HG03521 (cell line): ENCODE measurements around the gene RBM20.

ENCODE experiments used
- ATAC-seq: cut with Tn5 transposase; IDR thresholded peaks from one replicate; pipeline ENCODE4 v1.9.1; 2021; ENCODE audit warnings: mild to moderate bottlenecking, moderate library complexity; ENCODE audit not compliant: unreplicated experiment

The RBM20 gene

GRCh38 chr10:110779489-110779888 is 135.4 kb downstream of the RBM20 start:
- no peak for ATAC-seq

- no peak for ATAC-seq
These were observed 136.6 kb downstream of the RBM20 start for GRCh38 chr10:110780704-110781103.

GRCh38 chr10:110781139-110781538 is 137.0 kb downstream of the RBM20 start:
- ATAC-seq, result no peak

- ATAC-seq, result no peak
These were observed 138.5 kb downstream of the RBM20 start for GRCh38 chr10:110782616-110783015.

GRCh38 chr10:110783509-110784107 is 139.5 kb downstream of the RBM20 start:
- no peak for ATAC-seq

GRCh38 chr10:110784198-110784597 is 140.1 kb downstream of the RBM20 start:
- no peak for ATAC-seq

GRCh38 chr10:110786172-110786571 is 142.0 kb downstream of the RBM20 start:
- no peak for ATAC-seq

- no peak for ATAC-seq
These were observed 144.7 kb downstream of the RBM20 start for GRCh38 chr10:110788620-110789385.

GRCh38 chr10:110789604-110790433 is 145.7 kb downstream of the RBM20 start:
- ATAC-seq, result no peak

- no peak for ATAC-seq
These were observed 146.9 kb downstream of the RBM20 start for GRCh38 chr10:110790913-110791506.

GRCh38 chr10:110791541-110792073 is 147.5 kb downstream of the RBM20 start:
- ATAC-seq, result no peak

GRCh38 chr10:110792476-110793125 is 148.5 kb downstream of the RBM20 start:
- ATAC-seq, result no peak

- no peak for ATAC-seq
These were observed 149.1 kb downstream of the RBM20 start for GRCh38 chr10:110793128-110793812.

- no peak for ATAC-seq
These were observed 149.8 kb downstream of the RBM20 start for GRCh38 chr10:110793886-110794285.

- ATAC-seq, result no peak
These were observed 150.7 kb downstream of the RBM20 start for GRCh38 chr10:110794808-110795207.

- ATAC-seq, result no peak
These were observed 153.3 kb downstream of the RBM20 start for GRCh38 chr10:110797416-110797815.

- no peak for ATAC-seq
These were observed 154.2 kb downstream of the RBM20 start for GRCh38 chr10:110798340-110798739.

GRCh38 chr10:110802090-110802489 is 158.0 kb downstream of the RBM20 start:
- ATAC-seq, result no peak

- peak; percentile 42 for ATAC-seq
These were observed 158.6 kb downstream of the RBM20 start for GRCh38 chr10:110802551-110803238.
